Measurements from ENCODE around the gene MCOLN2.

Gene MCOLN2

DNA sequence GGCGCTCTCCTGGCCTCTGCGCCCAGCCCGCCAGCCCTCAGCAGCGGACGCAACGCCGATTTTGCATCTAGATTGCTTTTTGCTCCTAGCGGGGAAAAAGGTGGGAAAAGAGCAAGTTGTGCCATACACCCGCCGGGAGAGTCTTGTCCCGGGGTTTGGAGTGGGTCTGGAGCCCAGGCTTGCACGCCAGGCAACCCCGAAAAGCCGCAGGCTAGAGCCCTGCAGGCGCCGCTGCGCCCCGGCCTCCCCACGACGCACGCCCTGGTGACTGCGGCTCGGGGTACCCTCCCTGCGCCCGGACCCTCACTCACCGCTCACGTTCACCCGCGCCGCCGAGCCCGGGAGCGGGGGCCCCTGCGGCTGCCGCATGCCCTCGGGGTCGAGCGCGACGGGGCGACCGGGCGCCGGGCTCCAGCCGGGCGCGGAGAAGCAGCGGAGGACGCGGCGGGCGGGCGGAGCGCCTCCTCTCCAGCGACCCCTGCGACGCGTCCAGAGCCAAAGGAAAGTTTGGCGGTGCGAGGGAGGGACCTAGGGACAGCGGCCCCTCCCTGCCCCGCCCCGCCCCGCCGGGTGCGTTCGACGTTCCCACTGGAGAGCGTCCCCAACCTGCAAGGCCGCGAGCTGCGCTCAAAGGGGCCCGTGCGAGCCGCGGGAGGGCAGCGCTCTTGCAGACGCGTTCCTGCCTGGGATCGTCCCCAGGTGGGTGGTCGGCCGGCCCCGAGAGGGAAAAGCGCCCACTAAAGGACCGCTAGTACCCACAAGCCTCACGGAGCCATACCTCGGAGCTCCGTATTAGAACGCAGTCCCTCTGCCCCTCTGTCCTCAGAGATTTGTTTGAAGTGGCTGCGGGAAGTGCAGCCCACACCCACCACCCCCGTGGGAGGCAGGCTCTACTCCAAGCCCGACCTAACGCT, 104.0 kb downstream of the MCOLN2 start, which contains the start of gene LPAR3:
TSS of gene LPAR3 (minus strand) at position 502 of the 914 bp plus-strand sequence. CDS start 27,086 bp downstream, outside the sequence.
- DNase-seq, result peak; percentile 35 to 54

DNA sequence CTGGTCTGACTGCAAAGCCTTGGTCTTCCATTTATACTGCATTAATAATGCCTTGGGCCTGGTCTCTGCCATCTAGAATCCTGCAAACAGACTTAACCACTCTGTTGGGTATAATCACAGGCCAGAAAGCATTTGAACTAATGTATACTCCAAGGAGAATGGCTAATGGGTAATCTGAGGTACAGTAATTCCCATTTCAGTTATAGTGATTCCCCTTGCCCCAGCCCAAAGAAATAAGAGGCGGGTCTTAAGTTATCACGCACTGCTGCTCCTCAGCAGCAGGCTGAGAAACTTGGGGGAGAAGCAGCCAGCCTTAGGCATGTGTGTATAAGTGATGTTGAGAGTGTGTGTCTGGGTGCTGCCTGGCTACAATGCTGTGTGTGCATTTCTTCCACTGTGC, 106.3 kb downstream of the MCOLN2 start:
- DNase-seq, result no peak

DNA sequence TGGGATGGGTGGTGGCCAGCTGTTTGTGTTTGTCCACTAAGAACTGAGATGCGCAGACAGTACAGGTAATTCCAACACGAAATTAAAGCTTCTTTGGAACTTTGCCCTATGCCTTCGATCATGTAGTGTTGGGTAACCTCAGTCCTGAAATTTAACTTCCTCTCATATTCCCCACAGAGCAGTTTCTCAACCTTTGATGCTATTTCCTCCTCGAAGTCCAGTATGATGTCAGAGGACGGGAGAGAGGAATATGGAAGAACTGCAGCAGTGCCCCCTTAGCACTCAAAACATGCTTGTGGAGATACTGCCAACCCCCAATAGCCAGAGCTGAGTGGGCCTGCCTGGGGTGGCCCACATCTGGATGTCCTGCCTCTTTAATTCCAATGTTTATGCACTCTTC, 107.5 kb downstream of the MCOLN2 start:
- DNase-seq, result no peak

DNA sequence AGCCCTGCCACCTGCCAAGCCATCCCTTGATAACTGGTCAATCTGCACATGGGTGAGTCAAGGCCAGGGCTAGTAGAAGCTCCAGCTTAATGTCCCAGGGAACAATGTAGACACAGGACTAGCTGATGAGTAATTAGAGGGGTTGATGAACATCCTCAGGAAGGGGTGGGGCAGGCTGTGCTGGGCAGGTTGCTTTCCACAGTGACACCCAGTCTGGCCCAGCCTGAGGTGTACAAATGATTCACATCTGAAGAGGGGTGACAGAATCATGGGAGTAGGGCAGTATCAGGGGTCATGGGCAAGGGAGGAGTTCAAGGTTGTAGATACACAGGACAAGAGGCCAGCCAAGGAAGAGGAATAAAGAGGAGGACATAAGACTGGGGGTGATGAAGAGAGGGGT, 108.2 kb downstream of the MCOLN2 start:
- DNase-seq, result no peak

DNA sequence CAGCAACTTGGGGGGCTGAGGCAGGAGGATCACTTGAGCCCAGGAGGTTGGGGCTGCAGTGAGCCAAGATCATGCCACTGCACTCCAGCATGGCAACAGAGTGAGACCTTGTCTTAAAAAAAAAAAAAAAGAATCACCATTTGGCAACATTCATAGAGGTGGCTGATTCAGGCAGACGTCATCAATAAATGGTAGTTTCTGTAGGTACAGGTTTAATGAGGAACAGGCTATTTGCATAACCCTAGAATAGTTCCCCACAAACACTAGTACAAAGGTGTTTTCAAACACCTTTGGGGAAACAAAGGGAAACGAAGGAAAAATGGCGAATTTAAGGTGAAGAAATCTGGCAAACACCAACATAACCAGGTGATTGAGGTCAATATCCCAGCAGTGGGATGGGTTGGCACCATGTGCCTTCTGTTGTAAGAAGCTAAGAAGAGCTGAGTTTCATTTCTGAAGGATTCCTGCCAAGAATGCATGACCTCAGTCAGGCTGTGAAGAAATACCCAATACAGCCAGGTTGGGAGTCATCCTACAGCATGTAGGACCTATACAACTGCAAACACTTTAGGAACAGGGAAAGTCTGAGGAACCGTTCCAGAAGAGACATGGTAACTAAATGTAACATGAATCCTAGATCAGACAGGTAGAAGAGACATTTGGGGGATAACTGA, 109.5 kb downstream of the MCOLN2 start:
- DNase-seq, result no peak

DNA sequence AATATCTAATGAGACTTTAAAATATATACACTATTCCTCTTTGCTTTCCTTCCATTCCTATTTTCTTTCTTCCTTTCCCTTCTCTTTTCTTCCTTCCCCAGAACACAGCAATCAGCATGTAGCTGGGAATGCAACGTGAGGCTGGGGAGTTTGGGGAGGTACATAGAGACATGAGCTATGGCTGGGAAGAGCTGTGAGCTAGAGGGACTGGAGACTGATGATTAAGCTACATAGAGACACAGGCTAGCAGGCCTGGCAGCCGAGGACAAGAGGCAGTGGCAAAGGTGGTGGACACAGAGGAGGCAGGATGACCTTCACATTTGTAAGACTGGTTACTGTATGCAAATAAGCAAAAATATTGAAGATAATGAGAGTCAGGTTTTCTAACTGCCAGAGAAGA, 111.4 kb downstream of the MCOLN2 start:
- peak in 1 of 2 experiments; percentile 6 for DNase-seq

DNA sequence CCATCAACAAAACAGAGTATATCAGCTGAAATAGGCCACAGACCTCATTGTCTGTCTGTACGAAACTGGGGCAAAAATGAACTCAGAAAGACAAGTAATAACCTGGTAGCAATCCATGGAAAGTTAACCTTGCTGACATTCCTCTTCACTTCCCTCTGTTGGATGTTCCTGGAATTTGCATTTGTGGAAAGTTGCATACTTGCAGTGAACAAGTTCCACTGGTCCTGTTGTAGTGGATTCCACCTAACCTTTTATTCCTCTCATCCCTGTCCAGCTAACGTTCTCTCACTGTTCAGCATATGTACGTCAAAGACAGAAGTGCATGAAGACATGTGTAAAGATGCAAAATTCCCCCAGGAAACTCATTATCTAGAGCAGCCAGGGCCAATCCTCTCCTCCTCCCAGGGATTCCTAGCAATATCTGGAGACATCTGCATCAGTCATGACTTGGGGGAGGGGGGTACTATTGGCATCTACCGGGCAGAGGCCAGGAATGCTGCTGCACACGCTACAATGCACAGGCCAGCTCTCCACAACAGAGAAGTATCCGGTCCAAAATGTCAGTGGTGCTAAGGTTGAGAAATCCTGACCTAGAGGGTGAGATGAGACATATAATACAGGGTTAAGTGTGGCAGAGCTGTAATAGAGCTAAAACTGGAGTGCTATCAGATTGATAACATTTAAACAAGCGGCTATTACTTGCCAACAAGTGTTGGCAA, 112.1 kb downstream of the MCOLN2 start:
- DNase-seq, result peak in 1 of 2 experiments; percentile 7

DNA sequence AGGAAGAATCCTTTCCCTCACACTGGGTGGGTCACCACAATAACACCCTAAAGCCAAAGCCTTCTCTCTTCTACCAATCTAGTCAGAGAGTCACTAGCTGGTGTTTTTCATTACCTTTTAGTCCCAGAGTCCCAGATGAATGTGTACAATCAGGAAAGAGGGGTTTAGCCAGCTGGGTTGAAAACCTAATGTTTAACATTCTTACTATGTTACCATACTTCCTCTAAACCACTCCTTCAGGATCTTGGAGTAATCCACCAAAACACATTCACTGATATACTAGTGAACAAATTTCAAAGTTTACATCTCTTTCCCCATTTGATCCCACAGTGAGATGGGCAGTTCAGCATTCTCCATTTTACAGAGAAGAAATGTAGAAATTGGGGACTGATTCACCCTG, 113.6 kb downstream of the MCOLN2 start:
- no peak for DNase-seq

DNA sequence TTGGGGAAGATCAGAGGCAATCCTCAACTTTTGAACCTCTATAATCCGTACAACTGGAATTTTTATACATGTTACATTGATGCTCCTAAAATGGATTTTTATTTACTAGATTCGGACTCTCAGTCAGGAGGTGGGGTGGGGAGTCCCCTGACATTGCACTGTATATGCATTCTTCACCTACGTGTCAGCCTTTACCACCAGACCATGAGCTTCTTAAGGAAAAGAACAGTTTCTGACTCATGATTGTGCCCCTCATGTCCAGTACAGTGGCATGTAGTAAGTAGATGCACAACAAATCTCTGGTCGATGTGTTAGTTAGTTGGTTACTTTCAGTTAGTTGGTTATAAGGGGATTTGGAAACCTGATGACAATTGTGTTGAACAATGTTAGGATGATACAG, 119.3 kb downstream of the MCOLN2 start:
- no peak for DNase-seq

DNA sequence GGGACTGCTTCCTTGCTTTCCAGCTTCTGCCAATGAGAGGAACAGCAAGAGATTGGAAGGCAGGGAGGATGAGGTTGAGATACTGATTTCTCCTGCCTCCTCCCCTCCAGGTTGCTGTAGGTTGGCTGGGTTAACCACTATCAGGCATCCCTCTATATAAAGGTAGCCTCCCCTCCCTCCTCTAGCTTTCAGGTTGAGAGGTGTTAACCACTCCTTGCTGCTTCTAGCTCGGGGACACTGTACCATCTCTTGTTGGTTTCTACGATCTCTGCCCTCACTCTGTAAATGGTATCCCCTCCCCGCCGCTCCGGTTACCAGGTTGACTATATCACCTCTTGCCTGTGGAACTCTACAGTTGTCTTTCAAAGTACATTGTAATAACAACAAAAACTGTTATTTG, 120.6 kb downstream of the MCOLN2 start:
- no peak for DNase-seq
